Stimulated activated CD4-positive, alpha-beta T cell treated with anti-CD3 and anti-CD28 coated beads, Interleukin-15, amount 100 ng/mL, for 24 hours (primary cell): Measurements from ENCODE around the gene CEP131.

Source experiments
- DNase-seq: peaks from one replicate; pipeline ENCODE4 v3.0.0-alpha.2; 2020

Gene CEP131

DNA sequence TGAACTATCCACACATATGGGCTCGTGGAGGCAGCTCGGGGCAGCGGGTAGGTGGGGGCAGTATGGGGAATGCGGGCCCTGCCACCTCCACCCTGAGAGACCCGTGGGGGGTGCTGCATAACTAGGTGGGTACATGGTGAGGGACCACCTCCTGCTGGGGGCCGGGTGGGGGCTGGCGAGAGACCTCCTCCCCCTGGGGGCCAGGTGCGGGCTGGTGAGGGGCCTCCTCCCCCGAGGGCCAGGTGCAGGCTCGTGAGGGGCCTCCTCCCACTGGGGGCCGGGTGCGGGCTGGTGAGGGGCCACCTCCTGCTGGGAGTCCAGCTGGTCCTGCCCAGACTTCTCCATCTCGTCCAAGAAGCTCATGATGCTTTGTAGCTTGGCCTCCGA is 25.4 kb downstream of the CEP131 start:
- no peak for DNase-seq

DNA sequence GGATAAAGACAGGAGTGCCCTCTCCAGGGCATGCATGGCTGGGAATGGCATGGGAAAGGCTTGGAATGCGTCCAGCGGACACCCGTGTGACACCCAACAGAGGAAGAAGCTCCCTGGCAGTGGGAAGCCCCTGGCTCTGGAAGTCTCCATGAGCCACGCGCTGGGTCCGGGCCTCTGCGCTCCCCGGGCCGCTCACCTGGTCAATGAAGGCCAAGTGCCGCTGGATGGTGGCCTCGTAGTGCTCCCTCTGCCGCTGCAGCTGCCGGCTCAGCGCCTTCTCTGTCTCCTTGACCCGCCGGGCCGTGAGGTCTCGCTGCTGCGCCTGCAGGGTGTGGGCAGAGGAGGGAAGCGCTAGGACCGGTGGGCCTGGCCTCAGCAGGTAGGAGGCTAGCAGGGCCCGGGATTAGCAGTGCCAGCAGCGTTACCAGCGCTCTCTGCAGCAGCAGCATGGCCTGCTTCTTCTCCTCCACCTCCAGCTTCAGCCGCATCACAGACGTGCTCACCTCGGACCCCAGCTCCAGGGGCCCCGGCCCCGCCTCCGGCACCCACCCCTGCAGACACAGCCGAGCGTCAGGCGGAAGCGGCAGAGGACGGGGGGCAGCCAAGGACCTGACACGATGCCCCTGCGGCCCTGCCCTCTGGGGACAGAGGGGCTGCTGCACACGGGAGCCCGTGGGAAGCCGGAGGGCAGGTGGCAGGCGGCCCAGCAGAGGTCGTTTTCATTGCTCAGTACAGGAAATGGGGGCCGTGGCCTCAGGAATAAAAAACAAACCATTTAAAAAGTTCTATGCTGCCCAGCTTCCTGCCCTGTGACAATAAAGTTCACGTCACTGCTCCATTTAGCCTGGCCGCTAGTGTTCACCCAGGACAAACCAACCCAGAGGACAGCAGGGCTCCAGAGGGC is 26.0 kb downstream of the CEP131 start:
- DNase-seq = no peak

- DNase-seq = no peak
Observed at GRCh38 chr17:81195941-81196495, 26.7 kb downstream of the CEP131 start.

DNA sequence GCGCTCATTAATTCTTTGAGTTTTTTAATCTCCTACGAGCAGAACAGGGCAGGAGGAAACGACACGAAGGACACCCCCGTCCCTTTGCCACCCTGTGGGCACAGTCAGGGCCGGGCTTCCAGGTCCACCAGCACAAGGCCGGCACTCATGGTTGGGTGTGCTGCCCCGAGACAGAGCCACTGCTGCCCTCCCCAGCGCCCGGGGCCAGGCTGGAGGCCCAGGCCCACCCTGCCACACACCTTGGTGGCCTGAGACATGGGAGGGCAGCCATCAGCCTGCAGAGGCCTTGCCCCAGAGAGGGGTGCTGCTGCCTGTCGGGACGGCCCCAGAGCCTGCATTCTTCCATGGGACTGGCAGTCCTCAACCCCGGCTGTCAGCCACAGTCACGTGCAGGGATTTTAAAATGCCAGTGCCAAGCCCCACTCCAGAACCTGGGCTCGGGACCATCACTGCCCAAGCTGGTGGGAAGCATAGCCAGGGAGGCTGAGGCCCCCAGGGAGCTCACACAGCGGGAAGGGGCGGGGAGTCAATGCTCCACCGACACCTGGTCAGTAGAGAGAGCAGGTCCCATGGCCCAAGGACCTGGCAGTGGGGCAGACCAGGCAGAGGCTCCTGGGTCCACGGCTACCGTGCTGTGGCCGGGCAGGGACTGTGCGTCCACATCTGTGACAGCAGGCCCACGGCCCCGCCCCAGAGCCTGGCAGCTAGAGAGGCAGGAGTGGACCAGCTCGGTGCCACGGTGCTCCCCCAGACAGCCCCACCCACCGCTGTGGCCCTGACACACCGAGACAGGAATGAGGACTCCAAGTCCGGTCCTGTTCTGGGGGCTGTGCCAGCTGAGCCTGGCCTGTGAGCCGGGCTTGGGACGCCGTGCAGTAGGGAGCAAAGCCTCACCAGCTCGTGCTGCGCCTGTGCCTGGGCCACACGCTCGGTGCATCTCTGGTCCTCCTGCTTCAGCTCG is 27.5 kb downstream of the CEP131 start:
- no peak for DNase-seq

- no peak for DNase-seq
Observed at GRCh38 chr17:81194225-81194760, 28.5 kb downstream of the CEP131 start.

DNA sequence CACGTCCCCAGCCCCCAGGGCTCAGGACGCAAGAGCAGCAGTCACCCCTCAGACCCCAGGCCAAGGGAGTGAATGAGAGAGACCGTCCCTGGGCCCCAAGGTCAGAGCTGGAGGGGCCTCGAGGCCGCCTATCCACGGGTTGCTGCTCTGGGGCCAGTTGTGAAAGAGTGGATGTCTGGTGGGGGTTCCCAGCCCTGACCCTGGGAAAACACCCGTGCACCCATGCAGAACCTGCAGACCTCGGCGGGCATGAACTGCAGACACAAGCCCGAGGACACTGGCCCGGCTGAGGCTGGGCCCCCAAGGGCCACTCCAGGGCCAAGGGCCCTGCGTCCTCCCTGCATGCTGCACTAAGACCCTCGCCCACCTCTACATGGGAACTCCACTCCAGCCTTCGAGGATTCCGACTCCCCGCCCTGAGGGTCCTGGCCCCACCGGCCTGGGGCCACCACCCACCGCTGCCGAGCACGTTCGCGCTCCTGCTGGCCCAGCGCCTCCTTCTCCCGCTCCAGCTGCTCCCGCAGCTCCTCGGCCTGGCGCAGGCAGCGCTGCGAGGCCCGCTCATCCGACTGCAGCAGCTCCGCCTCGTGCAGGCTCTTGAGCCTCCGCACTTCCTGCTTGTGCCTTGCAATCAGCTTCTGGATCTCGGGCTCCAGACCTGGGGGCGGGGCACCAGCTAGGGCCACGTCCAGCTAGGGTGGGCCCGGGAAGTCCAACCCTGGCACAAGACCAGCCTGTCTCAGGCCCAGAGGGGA is 29.1 kb downstream of the CEP131 start:
- no peak for DNase-seq

DNA sequence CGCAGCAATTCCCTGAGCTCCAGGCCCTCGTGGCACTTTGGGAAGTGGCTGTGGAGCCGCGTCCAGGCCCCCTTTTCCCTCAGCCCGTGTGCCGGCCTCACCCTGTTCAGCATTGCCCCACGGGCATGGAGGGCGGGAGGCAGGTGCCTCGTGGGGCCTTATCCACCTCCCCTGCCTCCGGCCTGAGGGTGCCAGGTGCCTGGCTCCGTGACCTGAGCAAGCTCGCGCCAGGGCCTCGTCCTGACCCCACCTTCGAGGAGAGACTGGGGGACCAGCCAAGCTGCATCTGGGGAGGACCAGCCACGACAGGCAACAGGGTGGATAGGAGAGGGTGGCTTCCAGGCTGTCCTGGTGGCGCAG is 29.7 kb downstream of the CEP131 start:
- no peak for DNase-seq

DNA sequence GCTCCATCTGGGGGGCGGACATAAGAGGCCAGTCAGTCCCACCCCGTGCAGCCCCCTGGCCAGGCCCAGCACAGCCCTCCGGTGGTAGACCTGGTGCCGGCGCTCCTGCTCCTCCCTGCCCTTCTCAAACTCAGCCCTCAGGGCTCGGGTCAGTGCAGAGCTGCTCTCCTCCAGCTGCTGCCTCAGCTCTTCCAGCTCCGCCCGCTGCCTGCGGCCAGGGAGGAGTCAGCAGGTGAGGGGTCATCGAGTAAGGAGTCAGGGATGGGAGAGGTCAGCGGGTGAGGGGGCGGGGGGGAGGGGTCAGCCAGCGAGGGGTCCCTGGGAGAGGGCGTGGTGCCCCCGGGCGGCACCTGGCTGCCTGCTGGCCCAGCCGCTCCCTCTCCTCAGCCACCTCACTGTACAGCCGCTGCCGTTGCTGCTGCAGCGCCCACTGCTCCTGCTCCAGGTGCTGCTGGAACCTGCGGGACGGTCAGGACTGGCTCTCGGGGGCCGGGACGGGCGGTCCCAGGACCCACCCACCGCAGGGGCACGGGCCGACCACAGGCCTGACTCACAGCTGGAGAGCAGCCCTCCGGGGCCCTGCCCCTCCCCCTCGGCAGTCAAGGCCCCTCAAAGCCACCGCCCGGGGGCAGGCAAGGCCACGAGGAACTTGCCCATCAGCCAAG is 30.2 kb downstream of the CEP131 start:
- DNase-seq = no peak

GRCh38 chr17:81191646-81192045 is 31.1 kb downstream of the CEP131 start:
- no peak for DNase-seq

- DNase-seq = no peak
Observed at GRCh38 chr17:81191116-81191515, 31.6 kb downstream of the CEP131 start.

- DNase-seq = no peak
Observed at GRCh38 chr17:81190591-81190990, 32.2 kb downstream of the CEP131 start.

GRCh38 chr17:81189670-81190530 is 32.9 kb downstream of the CEP131 start:
- DNase-seq = no peak

- DNase-seq = no peak
Observed at GRCh38 chr17:81189016-81189415, 33.7 kb downstream of the CEP131 start.

- DNase-seq = no peak
Observed at GRCh38 chr17:81188491-81188840, 34.3 kb downstream of the CEP131 start.

GRCh38 chr17:81187586-81188490 is 34.9 kb downstream of the CEP131 start:
- no peak for DNase-seq

GRCh38 chr17:81187120-81187519 is 35.6 kb downstream of the CEP131 start:
- no peak for DNase-seq

GRCh38 chr17:81186203-81186602 is 36.6 kb downstream of the CEP131 start:
- no peak for DNase-seq

- DNase-seq = no peak
Observed at GRCh38 chr17:81184555-81184954, 38.2 kb downstream of the CEP131 start.

- no peak for DNase-seq
Observed at GRCh38 chr17:81183807-81184206, 39.0 kb downstream of the CEP131 start.

GRCh38 chr17:81183316-81183715 is 39.4 kb downstream of the CEP131 start:
- no peak for DNase-seq
